B cell (primary cell): ENCODE data around the gene MSMB.

Experiments
- CTCF ChIP-seq: fragments of 200-600 bp; IDR thresholded peaks from one replicate; pipeline ENCODE4 v1.8.0; 2022; ENCODE audit warnings: antibody characterized with exemption, mild to moderate bottlenecking
- EZH2 ChIP-seq: IDR thresholded peaks from 2 replicates; pipeline ENCODE4 v1.6.1; 2012; ENCODE audit warnings: borderline replicate concordance, low read depth, mild to moderate bottlenecking, moderate library complexity, low read length; ENCODE audit not compliant: insufficient read depth, poor library complexity, severe bottlenecking

- TF ChIP-seq CTCF: no peak
- no peak for TF ChIP-seq EZH2
Measured at GRCh38 chr10:46022978-46023702, 22.9 kb downstream of the MSMB start.
